Astrocyte of the cerebellum (primary cell): ENCODE data around the gene ATP4A.

ENCODE experiments used
- DNase-seq: peaks from one replicate; pipeline ENCODE4 v3.0.0-alpha.2; 2011; ENCODE audit warnings: low read depth
- H3K4me3 ChIP-seq: 2 replicates; pipeline ENCODE4 v1.5.1; 2011; ENCODE audit warnings: mild to moderate bottlenecking, low read depth, low read length, moderate library complexity
- in situ Hi-C: cut with HindIII; loops from 2 replicates; pipeline ENCODE4 v1.10.0; 2017; ENCODE audit warnings: low sequenced_read_pairs
- TF ChIP-seq, protein P1 (sequence below): IDR thresholded peaks from 2 replicates; pipeline ENCODE4 v1.5.1; 2012; ENCODE audit warnings: low read length, low read depth, moderate library complexity, mild to moderate bottlenecking; ENCODE audit errors: missing control alignments

ATP4A gene

DNA sequence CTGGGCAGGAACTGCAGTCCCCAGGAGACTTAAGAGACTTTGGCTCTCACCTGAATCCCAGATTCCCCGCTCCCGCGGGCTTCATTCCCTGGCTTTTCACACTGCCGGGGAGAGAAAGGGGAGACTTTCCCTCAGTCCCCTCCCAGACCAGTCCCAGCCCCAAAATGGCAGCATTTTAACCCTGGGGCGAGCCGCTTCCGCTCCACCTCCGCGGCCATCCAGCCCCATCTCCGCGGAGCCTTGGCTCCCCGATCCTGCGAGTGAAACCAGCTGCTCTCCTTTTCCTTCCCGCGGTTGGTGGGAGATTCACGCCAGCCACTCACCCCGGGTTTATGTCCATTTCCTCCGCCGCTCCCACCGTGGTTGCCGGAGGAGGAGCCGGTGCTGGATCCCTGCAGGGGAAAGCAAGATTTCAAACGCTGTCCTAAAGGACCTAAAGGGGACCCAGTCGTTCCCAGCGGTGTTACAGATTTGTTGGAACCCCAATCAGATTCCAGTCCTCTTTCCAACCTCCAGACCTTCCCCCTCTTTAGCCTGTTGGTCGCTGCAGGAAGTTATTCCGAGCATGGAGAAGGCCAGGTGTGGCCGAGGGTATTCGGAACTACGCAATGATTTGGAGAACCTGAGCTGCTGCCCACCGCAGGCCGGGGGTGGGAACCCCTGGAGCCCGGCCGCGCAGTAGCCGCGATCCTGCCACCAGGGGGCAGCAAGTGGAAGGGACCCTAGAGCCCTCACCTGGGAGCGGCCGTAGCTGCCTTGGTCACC lies 53.4 kb downstream of the ATP4A start:
- no peak for DNase-seq
- in situ Hi-C loops: loop anchor here (5.0 kb wide), 1 partner anchor 158 kb away; no protein-coding TSS in a partner anchor
- TF ChIP-seq, protein P1, sequence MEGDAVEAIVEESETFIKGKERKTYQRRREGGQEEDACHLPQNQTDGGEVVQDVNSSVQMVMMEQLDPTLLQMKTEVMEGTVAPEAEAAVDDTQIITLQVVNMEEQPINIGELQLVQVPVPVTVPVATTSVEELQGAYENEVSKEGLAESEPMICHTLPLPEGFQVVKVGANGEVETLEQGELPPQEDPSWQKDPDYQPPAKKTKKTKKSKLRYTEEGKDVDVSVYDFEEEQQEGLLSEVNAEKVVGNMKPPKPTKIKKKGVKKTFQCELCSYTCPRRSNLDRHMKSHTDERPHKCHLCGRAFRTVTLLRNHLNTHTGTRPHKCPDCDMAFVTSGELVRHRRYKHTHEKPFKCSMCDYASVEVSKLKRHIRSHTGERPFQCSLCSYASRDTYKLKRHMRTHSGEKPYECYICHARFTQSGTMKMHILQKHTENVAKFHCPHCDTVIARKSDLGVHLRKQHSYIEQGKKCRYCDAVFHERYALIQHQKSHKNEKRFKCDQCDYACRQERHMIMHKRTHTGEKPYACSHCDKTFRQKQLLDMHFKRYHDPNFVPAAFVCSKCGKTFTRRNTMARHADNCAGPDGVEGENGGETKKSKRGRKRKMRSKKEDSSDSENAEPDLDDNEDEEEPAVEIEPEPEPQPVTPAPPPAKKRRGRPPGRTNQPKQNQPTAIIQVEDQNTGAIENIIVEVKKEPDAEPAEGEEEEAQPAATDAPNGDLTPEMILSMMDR: peak; percentile 85
- peak overlapping the region; percentile 13 for H3K4me3 ChIP-seq

DNA sequence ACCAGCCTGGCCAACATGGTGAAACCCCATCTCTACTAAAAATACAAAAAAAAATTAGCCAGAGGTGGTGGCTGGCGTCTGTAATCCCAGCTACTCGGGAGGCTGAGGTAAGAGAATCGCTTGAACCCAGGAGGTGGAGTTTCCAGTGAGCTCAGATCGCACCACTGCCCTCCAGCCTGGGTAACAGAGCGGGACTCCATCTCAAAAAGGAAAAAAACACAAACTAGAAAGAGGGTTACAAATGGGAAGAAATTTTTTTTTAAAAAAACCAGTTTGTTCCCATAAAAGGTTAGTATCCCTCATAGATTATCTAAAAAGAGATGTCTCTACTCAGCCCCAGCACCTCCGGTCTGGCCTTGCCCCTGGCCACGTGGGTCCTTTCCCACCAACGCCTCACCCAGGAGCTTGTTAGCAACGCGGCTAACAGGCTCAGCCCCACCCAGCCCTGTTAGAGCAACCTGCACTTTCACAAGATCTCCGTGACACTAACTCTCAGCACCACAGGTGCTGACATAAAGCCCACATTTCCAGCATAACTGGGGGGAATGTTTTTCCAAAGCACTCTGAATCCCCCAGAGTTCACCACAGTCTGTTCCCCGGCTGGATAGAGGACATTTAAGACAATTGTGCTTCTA lies 54.3 kb downstream of the ATP4A start:
- TF ChIP-seq, protein P1: no peak
- no peak overlapping the region for H3K4me3 ChIP-seq
- in situ Hi-C loops: loop anchor here (5.0 kb wide), 1 partner anchor 157 kb away; no protein-coding TSS in a partner anchor
- DNase-seq: no peak

DNA sequence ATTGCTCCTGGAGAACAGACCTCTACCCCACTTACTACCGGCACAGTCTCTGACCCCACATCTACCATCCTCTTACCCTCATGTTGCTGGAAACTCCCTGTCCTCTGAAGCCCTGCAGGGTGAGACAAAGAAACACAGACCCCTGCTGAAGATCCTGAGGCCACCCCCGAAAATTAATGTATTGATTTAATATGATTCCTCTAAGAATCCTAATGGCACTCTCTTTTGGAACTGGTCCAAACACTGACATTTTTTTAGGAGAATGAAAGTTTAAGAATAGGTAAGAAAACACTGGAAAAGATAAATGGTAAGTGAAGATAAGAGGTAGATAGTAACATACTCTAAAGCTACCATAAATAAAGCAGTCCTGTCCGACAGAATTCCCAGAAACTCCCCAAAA lies 55.3 kb downstream of the ATP4A start:
- TF ChIP-seq, protein P1: no peak
- in situ Hi-C loops: loop anchor here (5.0 kb wide), 1 partner anchor 156 kb away; no protein-coding TSS in a partner anchor
- no peak for DNase-seq
- H3K4me3 ChIP-seq: no peak overlapping the region

DNA sequence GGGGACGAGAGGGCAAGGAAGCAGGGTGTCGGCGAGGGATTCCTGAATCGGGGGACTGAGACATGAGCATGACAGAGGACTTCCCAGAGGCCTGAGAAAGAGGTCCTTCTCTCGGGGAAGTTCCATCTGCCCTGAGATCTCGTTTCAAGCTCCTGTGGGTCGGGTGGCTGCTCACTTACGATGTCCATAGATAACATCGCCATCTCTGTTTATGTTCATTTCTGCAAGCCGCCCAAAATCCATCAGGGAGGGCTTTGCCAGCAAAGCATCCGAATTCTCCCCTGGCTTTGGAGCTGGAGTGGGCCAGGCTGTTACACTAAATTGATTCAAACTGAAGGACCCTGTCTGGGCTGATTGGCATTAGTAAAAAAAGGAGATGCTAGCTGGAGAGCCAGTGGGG lies 55.9 kb downstream of the ATP4A start:
- H3K4me3 ChIP-seq: no peak overlapping the region
- TF ChIP-seq, protein P1: no peak
- no peak for DNase-seq
- in situ Hi-C loops: loop anchor here (5.0 kb wide), 1 partner anchor 155 kb away; no protein-coding TSS in a partner anchor

DNA sequence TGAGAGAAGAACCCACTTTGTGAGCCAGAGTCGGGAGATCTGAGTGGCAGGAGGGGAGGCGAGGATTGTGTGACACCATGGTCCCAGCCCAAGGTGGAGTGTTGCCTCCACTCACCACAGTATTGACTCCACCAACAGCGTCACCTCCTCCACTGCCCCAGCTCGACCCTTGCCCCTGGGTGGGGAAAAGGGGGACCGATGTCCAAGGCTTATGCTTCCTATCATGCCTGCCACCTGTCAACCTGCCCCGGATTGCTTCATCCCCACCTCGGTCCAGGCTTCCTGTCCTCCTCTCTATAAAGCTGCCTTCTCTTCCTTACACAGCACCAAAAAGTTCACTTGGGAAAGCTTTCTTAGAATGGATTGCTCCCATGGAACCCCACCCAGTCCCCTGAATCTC lies 57.4 kb downstream of the ATP4A start:
- DNase-seq: no peak
- in situ Hi-C loops: loop anchor here (5.0 kb wide), 1 partner anchor 154 kb away; no protein-coding TSS in a partner anchor
- TF ChIP-seq, protein P1: no peak
- H3K4me3 ChIP-seq: no peak overlapping the region

DNA sequence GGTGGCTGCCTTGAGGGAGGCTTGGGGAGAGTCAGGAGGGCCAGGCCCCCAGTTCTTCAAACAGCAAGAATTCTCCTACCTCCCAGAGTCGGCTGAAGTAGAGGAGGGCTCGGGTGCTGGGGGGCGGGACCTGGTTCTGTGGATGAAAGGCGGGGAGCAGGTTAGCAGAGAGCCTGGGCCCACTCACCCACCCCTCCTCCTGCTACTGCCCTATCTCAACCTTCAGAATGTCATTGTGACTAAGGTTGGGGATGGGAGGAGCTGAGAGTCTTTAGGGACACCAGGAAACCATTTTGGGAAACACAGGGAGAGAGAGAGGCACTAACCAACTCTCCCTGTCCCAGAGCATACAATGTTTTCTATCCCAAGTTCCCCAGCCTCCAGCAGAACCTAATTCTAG lies 60.7 kb downstream of the ATP4A start:
- no peak overlapping the region for H3K4me3 ChIP-seq
- in situ Hi-C loops: no loop called here
- TF ChIP-seq, protein P1: no peak
- DNase-seq: no peak
